ENCODE results near the gene SEPSECS. TPM values are rescaled to one million over a fixed set of nuclear protein-coding genes. Genes with fewer than 3 reads are reported as not detected.

The SEPSECS gene
- polyA plus RNA-seq, 1 donor from 2014 or later, result 6.5 TPM

- no peaks in the 10 kb centered on the region for H4K20me1 ChIP-seq (ENCODE audit: insufficient read depth)
- H3K9me3 ChIP-seq (ENCODE audit: low read length), result no peaks in the 10 kb centered on the region
- no peaks in the 10 kb centered on the region for H3K27me3 ChIP-seq (ENCODE audit: insufficient read depth, low read depth, low read length)
- no peak overlapping the region for H2AFZ ChIP-seq (ENCODE audit: low read depth, low read length)
- H3K79me2 ChIP-seq (replicated peaks; ENCODE audit: insufficient read depth, low read length), result no peaks in the 10 kb centered on the region
- H3K27ac ChIP-seq (ENCODE audit: low read length), result no peak overlapping the region
- no peaks in the 10 kb centered on the region for H3F3A ChIP-seq (ENCODE audit: insufficient read depth, low read length, poor library complexity, severe bottlenecking)
- no peaks in the 10 kb centered on the region for H3K9me2 ChIP-seq (ENCODE audit: insufficient read depth, low read length)
- no peaks in the 10 kb centered on the region for H3K36me3 ChIP-seq (ENCODE audit: insufficient read depth, low read length)
- H3K9ac ChIP-seq (ENCODE audit: low read length), result no peak overlapping the region
- H3K4me2 ChIP-seq (ENCODE audit: low read length), result no peak overlapping the region
- TF ChIP-seq, protein P1, sequence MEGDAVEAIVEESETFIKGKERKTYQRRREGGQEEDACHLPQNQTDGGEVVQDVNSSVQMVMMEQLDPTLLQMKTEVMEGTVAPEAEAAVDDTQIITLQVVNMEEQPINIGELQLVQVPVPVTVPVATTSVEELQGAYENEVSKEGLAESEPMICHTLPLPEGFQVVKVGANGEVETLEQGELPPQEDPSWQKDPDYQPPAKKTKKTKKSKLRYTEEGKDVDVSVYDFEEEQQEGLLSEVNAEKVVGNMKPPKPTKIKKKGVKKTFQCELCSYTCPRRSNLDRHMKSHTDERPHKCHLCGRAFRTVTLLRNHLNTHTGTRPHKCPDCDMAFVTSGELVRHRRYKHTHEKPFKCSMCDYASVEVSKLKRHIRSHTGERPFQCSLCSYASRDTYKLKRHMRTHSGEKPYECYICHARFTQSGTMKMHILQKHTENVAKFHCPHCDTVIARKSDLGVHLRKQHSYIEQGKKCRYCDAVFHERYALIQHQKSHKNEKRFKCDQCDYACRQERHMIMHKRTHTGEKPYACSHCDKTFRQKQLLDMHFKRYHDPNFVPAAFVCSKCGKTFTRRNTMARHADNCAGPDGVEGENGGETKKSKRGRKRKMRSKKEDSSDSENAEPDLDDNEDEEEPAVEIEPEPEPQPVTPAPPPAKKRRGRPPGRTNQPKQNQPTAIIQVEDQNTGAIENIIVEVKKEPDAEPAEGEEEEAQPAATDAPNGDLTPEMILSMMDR (IDR thresholded peaks at IDR 0.05; ENCODE audit: poor library complexity, severe bottlenecking), result no peak
- TF ChIP-seq MXI1 (conservative IDR thresholded peaks at IDR 0.05; ENCODE audit: poor library complexity, severe bottlenecking) (no peak), TAF1 (IDR thresholded peaks at IDR 0.05; ENCODE audit: low read depth) (no peak)
- TF ChIP-seq, protein P2, sequence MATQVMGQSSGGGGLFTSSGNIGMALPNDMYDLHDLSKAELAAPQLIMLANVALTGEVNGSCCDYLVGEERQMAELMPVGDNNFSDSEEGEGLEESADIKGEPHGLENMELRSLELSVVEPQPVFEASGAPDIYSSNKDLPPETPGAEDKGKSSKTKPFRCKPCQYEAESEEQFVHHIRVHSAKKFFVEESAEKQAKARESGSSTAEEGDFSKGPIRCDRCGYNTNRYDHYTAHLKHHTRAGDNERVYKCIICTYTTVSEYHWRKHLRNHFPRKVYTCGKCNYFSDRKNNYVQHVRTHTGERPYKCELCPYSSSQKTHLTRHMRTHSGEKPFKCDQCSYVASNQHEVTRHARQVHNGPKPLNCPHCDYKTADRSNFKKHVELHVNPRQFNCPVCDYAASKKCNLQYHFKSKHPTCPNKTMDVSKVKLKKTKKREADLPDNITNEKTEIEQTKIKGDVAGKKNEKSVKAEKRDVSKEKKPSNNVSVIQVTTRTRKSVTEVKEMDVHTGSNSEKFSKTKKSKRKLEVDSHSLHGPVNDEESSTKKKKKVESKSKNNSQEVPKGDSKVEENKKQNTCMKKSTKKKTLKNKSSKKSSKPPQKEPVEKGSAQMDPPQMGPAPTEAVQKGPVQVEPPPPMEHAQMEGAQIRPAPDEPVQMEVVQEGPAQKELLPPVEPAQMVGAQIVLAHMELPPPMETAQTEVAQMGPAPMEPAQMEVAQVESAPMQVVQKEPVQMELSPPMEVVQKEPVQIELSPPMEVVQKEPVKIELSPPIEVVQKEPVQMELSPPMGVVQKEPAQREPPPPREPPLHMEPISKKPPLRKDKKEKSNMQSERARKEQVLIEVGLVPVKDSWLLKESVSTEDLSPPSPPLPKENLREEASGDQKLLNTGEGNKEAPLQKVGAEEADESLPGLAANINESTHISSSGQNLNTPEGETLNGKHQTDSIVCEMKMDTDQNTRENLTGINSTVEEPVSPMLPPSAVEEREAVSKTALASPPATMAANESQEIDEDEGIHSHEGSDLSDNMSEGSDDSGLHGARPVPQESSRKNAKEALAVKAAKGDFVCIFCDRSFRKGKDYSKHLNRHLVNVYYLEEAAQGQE (IDR thresholded peaks at IDR 0.05; ENCODE audit: borderline replicate concordance), result no peak
- H3K4me3 ChIP-seq (ENCODE audit: low read length), result no peak overlapping the region
These were observed 14.4 kb upstream of the SEPSECS start for GRCh38 chr4:25174674-25175073.

GRCh38 chr4:25172961-25173915 is 13.0 kb upstream of the SEPSECS start:
- Histone ChIP-seq H3F3A (ENCODE audit: insufficient read depth, low read length, poor library complexity, severe bottlenecking) (no peaks in the 10 kb centered on the region), H3K4me2 (ENCODE audit: low read length) (no peak overlapping the region), H4K20me1 (ENCODE audit: insufficient read depth) (no peaks in the 10 kb centered on the region), H3K27ac (ENCODE audit: low read length) (no peak overlapping the region), H3K27me3 (ENCODE audit: insufficient read depth, low read depth, low read length) (no peaks in the 10 kb centered on the region), H3K9me2 (ENCODE audit: insufficient read depth, low read length) (no peaks in the 10 kb centered on the region), H3K9me3 (ENCODE audit: low read length) (no peaks in the 10 kb centered on the region), H3K79me2 (replicated peaks; ENCODE audit: insufficient read depth, low read length) (no peaks in the 10 kb centered on the region), H3K36me3 (ENCODE audit: insufficient read depth, low read length) (no peaks in the 10 kb centered on the region), H3K4me3 (ENCODE audit: low read length) (no peak overlapping the region), H3K9ac (ENCODE audit: low read length) (no peak overlapping the region), H2AFZ (ENCODE audit: low read depth, low read length) (no peak overlapping the region)
- TF ChIP-seq EP300 (conservative IDR thresholded peaks at IDR 0.05; ENCODE audit: poor library complexity, severe bottlenecking), result no peak

DNA sequence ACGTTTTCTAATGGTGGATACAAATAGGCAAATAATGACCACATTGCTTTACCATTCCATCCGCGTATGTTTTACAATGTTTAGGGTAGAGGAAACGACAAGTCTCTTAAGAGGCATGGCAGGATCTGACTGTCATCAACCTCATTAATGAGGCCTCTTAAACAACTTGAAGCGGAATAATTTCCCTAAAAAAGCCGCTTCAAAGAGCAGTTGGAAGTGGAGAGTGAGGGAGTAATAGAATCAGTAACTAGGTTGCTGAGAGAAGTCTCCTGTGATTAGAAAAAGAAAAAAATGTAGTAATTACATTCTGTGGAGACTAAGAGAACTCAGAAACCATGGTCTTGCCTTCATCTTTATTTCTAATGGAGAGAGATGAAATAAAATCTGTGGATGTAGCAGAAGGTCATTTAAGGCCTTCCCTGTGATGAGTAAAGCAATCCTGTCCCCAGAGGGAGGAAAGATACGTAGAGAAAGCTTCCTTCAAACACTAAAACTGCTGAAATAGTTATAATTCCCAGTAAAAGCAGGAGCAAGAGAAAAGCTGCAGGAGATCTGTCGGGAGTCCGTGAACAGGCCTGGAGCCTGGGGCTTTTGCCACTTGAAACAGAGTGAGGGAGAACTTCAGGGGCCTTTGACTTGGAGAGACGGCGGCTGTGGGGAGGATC is 11.1 kb upstream of the SEPSECS start:
- Histone ChIP-seq H3K27me3 (ENCODE audit: insufficient read depth, low read depth, low read length) (no peaks in the 10 kb centered on the region), H3K79me2 (replicated peaks; ENCODE audit: insufficient read depth, low read length) (no peaks in the 10 kb centered on the region), H4K20me1 (ENCODE audit: insufficient read depth) (no peaks in the 10 kb centered on the region), H2AFZ (ENCODE audit: low read depth, low read length) (no peak overlapping the region), H3K9ac (ENCODE audit: low read length) (no peak overlapping the region), H3K9me2 (ENCODE audit: insufficient read depth, low read length) (no peaks in the 10 kb centered on the region), H3K36me3 (ENCODE audit: insufficient read depth, low read length) (no peaks in the 10 kb centered on the region), H3F3A (ENCODE audit: insufficient read depth, low read length, poor library complexity, severe bottlenecking) (no peaks in the 10 kb centered on the region), H3K4me2 (ENCODE audit: low read length) (no peak overlapping the region), H3K4me3 (ENCODE audit: low read length) (peak overlapping the region; percentile 4), H3K27ac (ENCODE audit: low read length) (peak overlapping the region; percentile 29), H3K9me3 (ENCODE audit: low read length) (no peaks in the 10 kb centered on the region)
- TF ChIP-seq SMC3 (conservative IDR thresholded peaks at IDR 0.05; ENCODE audit: poor library complexity) (no peak), EP300 (conservative IDR thresholded peaks at IDR 0.05; ENCODE audit: poor library complexity, severe bottlenecking) (no peak), POLR2AphosphoS5 (IDR thresholded peaks at IDR 0.05) (no peak), EZH2 (IDR thresholded peaks at IDR 0.05; ENCODE audit: borderline replicate concordance, insufficient read depth, low read length, poor library complexity, severe bottlenecking) (no peak), RAD21 (conservative IDR thresholded peaks at IDR 0.05) (no peak), TAF1 (IDR thresholded peaks at IDR 0.05; ENCODE audit: low read depth) (no peak), MXI1 (conservative IDR thresholded peaks at IDR 0.05; ENCODE audit: poor library complexity, severe bottlenecking) (no peak)
- TF ChIP-seq, protein P2 (IDR thresholded peaks at IDR 0.05; ENCODE audit: borderline replicate concordance), result no peak
